Right lung (tissue), 5 donors: Measurements from ENCODE around the gene MYOM3. TPM values are rescaled to one million over a fixed set of nuclear protein-coding genes. Genes with fewer than 3 reads are reported as not detected.

Source experiments
- DNase-seq, 2 donors: peaks; one replicate each; pipeline ENCODE4 v3.0.0-alpha.2; 2013
- polyA plus RNA-seq, 5 donors: library from polyadenylated mRNA; unstranded; fragments of 120-200 nt; gene quantifications; one replicate each; pipeline versions ENCODE4 v1.2.1 to v1.2.3, GENCODE V29; 2013; ENCODE audit warnings: inconsistent platforms in 1 of 5, low replicate concordance in 1 of 5; ENCODE audit not compliant: insufficient read length in 5 of 5, insufficient read depth in 1 of 5

Gene MYOM3
- polyA plus RNA-seq, 5 donors: 0.03 to 17.1 (median 0.34) TPM

DNA sequence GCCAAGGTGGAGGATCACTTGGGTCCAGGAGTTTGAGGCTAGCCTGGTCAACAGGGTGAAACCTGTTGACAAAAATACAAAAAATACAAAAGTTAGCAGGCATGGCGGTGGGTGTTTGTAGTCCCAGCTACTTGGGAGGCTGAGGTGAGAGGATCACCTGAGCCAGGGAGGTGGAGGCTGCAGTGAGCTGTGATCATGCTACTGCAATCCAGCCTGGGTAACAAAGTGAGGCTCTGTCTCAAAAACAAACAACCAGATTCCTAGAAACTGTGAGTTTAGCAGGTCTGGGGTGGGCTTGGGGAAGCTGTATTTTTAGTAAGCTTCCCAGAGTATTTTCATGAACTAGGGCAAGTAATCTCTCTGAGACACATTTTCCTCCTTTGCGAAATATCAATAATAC, 5.2 kb upstream of the MYOM3 start:
- DNase-seq: no peak

DNA sequence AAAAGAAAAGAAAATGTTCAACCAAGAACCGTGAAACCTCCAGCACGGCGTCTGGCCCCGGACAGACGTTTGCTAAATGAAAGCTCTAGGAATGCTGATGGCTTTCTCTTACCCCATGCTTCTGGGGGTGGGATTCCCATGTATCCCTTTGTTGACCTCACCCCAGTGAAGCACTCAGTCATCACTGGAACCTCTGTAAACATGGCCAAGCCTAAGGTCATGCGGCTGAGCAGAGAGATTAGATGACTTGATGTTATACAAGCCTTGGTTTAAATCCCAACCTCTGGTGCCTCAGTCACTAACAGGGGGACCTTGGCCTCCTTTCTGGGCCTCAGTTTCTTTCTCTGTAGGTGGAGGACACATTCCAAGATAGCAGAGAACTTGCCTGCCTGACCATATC, 2.8 kb upstream of the MYOM3 start:
- DNase-seq: no peak

DNA sequence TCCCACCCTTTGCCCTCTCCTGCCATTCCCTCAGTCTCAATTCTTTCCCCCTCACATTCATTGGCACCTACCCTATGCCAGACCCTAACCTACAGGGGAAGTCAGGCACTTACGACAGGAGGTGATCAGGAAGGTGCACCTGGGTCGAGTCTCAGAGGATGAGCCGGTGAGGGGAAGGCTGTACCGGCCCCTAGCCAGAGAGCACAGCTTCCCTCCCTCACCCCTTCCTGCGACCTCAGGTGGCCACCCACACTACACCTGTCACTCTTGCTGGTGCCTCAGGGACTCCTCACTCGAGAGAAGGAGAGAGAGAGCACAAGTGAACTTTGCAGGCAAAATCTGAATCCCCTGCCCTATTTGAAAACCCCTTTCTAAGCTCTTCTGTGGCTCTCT, 1.7 kb upstream of the MYOM3 start:
- no peak for DNase-seq

DNA sequence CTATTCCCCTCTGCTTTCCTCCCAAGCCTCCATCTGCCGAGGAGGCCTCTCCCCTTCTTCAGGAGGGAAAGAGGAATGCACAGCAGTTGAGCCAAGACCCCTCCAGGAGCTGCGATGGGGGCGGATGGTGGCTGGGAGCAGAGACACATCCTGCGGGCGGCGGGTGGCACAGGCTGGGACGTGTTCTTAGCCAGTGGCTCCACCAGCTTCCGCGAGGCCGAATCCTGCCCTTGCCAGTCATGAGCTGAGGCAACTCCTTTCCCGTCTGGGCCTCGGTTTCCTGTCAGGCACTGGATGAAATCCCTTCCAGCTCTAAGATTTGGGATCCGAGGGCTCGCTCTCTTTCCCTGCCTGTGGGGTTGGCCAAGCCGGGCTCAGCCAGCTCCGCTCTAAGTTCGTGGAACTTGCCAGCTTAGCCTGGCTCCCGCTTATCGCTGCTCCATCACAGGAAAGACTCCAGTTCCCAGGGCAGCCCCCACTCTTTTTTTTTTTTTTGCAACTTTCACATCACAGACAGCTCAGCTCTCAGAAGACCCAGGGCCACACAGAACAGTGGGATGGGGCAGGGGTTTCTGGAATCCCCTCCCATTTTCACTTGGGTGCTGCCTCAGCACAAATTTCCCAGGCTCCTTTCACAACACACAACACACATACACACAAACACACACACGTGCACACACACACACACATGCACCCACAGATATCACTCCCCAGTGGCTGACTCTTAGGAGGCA, 506 bp downstream of the MYOM3 start:
- DNase-seq: no peak

DNA sequence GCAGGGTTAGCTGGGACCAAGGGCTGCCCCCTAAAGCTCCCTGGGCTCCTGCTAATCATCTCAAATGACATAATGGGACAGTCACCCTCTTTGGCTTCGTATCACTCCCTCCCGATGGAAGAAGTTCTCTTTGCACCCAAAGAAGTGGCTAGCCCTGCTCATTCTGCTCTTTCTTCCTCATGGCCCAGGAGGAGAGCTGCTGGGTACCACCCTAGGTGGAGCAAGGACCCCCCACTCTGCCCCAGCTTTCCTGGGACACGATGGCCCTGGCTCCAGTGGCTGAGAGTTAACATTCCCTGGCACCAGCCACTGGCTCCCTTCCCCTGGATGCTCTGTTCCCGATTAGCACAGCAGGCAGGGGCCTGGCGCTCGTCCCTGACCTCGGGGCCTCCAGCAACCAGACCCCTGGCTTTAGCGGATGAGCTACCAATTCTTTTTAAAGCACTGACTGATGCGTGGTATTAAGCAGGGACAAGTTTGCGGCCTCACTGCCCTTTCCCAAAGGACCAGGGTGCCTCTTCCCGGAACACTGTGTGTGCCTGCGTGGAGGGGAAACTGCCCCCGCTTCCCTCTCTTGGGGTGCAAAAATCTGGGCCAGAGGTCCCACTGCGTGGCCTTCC, 1.2 kb downstream of the MYOM3 start:
- DNase-seq: no peak

DNA sequence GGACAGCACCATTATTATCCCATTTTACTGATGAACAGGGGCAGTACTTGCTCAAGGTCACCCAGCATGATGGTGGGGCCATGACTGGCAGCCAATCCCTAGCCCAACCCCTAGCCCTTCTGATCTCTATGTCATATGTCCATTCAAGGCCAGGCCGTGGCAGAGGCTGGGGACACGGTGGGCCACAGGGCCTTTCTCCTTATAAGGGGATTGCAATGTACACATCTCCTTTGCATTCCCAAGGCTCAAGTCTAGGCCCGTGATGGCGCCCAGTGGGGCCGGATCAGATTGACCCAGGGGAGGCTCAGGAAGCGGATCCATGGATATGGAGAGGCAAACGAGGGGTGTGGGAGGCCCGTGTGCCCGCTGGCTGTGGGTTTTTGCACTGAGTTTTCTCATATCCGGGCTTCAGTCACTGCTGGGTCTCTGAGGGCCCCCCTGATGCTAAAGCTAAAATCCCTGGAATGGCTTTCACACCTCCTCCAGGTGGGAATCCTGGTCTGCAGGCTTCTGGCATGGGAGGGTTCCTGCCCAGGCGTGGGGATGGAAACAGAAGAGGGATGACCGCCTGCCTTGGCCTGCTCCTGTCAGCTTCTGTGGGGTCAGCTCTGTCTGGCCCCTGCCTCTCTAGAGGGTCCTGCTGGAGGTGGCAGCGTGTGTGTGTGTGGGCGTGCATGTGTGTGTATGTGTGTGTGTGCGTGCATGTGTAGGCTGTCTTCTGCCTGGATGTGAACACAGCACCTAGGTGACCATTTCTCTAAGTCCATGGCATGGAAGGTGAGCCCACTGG, 2.1 kb downstream of the MYOM3 start:
- no peak for DNase-seq

DNA sequence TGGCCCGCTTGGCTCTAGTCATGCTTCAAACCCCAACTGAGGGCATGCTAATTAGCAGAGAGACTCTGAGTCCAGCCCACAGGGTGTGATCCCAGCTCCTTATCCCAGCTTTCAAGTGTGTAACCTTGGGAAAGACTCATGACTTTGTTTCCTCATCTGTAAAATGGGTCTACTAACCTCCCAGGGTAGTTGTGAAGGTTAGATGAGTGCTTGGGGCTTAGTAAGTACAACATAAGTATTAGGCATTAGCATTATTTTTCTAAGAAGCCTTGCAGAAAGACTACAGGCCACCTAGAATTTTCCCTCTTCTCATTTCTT, 2.8 kb downstream of the MYOM3 start:
- no peak for DNase-seq

DNA sequence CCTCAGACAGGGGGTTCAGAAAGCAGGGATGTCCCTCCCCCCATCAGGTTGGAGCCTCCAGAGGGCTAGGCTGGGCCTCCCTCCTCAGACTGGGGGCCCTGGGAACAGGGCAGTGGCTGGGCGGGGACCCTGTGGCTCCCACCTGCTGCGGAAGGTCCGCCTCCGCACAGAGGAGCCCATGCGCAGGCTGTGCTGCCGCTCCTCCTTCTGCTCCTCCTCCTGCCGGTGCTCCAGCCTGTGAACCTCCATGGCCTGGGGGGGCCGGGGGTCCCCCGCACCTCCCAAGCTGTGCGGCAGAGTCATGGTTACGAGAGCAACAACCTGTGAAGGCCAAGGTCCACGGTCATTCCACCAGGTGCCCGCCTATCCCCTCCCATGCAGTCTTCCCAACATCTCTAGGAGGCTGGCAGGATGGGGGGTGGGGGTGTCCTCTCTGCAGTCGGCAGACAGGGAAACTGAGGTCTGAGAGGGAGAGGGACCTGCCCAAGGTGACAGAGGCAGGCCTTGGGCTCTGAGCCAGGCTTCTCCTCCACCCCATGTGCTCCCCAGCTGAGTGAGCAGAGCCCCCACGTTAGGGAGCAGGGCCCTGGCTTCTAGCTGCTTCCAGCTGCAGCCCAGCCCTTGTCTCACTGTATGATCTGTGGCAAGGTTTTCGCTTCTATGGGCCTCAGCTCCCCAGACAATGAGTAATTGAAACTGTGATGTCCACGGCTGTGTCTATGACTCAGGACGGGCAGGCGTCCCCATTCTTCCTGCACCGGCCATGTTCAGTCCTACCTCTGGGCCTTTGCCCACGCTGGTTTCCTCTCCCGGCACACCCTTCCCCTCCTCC, 3.4 kb downstream of the MYOM3 start:
- DNase-seq: no peak

DNA sequence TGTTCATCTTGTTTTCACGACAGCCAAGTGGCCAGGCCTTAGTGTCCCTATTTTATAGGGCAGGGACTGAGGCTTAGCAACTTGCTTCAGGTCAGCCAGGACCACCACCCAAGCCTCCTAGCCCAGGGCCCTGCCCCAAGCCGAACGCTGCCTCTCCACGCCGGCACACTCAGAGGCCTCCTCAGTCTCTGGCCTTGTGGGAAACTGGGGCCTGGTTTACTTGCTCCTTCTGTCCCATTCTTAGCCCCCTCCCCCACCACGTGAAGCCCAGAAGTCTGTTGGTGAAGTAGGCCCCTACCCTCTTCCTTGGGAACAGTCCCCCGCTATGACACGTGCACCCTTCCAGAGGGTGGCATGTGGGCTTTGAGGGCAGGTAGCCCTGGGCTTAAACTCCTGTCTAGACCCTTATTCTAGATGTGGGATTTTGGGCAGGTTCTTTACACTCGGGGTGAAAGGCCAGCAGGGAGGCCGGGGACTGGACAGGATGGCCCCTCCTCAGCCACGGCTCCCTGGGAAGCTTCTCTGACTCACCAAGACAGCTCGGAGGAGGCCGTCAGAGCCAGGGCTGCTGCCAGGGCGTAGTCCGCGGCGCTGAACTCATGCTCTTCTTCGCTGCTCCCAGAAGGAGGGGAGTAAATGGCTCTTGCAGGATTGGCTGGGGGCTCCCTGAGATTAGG, 4.3 kb downstream of the MYOM3 start:
- no peak for DNase-seq

DNA sequence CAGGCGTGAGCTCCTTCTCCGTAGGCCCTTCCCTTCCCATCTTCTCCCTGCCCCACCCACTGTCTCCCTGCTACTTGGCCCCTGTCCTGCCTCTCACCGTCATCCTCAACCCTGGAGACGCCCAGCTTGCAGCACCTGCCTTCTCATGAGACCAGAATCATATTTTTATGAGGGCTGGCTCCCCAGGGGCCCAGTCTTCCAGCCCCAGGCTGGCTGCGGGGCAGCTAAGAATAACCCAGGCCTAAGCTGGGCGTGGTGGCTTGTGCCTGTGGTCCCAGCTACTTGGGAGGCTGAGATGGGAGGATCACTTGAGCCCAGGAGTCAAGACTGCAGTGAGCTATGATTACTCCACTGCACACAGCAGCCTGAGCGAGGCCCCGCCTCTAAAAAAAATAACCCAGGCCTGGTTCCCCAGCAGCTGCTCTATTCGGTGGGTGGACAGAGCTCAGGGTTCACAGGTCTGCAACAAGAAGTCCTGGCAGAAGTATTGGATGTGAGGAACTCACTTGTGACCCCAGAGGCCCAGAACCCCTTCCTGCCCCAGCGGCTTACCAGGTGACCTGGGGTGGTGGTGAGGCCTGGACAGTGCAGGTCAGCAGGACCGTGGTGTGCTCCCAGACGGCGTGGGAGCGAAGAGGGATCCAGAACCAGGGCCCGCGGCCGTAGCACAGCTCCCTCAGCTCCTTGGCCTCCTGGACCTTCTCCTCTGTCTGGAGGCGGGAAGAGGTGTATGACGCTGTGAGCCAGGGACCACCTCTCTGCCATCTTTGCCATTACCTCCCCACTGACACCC, 6.4 kb downstream of the MYOM3 start:
- no peak for DNase-seq

DNA sequence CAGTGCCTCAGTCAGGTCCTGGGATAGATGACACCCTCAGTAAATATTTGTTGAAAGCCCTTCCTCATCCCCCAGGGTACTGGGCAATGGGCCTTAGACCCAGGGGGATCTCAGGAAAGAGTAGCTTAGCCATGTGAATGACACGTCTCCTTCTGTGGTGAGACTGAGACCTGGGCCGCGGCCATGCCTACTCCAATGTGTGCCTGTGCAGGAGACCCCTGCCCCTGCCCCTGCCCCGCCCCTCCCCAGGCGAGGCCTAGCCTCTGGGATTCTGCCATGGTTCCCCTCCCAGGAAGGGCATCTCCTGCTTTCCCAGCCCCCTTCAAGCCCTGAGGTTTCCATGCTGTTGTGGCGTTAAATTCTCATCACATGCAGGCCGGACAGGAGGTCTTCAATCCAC, 7.1 kb downstream of the MYOM3 start:
- DNase-seq: no peak

DNA sequence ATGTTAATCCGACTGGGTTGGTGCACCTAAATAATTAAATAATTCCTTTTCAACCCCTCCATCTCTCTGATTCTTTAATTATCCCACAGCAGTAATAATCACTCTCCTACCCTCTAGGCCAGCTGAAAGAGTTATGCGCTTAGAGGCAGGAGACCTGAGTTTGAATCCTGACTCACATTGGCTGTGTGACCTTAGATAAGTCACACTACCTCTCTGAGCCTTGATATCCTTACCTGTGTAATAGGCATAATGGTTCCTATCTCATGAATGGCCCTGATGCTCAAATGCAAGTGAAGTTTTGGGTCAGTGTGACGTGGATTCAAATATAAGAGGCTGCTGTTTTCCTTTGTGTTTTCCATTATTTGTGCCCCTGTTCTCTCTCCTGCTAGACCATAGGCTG, 8.1 kb downstream of the MYOM3 start:
- DNase-seq: no peak

DNA sequence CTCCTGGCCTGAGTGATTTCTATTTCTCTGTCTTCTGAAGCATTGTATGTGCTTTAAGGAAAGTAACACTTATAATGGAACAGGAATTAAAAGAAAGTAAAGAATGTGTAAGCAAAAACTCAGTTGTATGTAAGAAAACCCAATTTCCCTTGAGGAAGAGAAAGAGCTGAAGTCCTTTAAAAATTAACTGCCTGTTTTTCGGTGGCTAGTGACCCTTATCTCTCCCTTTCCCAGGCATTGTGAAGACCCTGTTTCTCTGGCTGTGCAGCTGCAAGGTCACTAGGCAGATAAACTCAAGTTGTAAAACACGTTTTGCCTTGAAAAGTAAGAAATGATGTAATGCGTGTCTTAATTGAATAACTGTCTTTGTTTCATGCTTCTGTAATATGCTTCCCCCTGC, 8.5 kb downstream of the MYOM3 start:
- DNase-seq: no peak

DNA sequence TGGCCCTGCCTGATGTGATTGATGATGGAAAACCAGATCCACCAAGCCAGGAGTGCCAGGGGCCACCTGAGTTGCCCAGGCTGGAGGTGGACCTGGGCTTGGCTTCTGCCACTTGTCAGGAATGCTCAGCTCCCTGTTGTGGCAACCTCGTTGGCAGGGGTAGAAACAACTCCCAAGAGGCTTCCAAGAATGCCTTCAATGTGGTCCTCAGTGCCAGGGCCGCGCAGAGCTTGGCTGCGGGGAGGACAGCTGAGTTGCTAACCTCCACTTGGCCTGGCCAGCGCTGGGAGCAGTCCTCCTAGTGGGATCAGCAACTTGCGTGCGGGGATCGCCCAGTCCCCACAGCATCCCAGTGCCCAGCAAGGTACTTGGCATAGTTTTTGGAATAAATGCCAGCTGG, 9.0 kb downstream of the MYOM3 start:
- DNase-seq: no peak

DNA sequence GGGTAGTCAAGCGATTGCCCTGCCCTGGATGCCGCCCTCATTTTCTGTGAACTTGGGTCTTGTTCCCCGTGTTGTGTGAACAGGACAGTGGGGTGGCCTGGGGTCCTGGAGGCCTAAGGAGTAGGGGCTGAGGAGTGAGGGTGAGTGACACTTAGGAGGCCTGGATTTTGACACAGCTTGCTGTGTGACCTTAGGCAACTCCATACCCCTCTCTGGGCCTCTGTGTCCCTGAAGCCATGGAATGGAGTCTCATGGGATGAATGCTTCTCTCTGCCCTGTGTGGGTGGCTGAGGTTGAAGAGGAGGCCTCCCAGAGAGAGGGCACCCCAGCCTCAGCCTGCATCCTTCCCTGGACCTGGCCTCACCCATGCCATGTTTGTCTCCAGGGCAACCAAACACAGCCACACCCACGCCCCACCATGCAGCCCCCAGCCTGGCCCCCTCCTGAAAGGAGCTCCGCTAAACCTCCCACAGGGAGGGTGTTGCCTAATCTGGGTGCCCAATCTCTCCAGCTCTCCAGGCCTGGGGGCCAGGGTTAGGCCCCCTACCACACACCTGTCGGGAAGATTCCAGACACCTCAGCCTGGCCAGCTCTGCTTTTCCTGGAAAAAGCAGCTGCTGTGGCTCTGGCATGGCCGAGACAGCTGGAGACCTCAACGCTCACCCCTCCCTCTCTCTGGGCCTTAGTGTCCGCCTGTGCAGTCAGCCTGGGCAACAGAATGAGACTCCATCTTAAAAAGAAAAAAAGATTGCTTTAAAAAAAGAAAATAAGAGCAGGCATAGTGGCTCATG, 9.9 kb downstream of the MYOM3 start:
- DNase-seq: no peak

DNA sequence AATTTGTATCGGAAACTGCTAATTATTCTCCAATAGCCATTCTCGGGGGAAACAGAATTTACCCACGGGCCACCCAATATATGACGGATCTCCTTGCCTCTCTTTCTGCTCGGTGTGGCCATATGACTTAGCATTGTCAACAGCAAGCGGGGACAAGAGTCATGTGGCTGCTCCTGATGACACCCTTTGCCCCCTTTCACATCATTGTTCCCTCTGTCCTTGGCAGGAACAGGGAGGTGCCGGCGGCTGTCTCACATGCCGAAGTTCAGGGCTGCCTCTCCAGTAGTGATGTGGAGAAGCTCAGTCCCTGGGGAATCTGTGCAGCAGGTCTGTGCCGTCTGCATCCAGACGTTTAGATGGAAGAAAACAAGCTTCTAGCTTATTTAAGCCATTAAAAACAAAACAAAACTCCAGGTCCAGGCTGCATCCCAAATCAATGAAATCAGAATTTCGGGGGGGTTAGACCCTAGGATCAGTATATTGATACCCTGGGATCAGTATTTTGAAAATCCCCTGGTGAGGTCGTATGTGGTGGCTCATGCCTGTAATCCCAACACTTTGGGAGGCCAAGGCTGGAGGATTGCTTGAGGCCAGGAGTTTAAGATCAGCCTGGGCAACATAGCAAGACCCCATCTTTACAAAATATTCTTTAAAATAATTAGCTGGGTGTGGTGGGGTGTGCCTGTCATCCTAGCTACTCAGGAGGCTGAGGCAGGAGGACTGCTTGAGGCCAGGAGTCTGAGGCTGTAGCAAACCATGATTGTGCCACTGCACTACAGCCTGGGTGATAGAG, 10.8 kb downstream of the MYOM3 start:
- DNase-seq: no peak

DNA sequence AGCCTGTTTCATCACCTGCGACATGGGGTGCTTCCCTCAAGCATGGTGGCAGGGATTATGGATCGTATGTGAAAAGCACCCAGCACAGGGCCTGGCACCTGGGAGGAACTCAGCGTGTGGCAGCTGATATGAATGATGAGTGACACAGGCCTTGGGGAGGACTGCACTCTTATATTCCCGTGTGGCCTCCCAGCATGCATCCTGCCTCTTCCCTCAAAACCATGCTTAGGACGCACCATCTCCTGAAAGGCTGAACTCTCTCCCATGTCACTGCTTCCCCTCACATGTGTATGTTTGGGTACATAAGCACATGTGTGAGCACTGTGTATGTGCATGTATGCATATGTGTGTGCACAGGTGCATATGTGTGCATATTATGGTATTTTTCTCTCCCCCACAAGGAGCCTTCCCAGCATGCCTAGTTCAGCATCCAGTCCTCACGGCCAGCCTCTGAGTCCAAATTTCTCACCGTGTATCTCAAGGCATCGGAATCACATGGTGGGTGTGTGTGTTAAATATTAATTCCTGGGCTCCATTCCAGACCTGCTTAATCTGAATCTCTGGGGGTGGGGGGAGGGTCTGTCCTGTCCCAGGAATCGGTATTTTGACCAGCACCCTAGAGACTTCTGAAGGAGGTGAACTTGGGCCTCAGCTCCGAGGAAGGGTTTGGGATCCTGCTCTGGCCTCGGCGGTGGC, 12.8 kb downstream of the MYOM3 start:
- DNase-seq: no peak

DNA sequence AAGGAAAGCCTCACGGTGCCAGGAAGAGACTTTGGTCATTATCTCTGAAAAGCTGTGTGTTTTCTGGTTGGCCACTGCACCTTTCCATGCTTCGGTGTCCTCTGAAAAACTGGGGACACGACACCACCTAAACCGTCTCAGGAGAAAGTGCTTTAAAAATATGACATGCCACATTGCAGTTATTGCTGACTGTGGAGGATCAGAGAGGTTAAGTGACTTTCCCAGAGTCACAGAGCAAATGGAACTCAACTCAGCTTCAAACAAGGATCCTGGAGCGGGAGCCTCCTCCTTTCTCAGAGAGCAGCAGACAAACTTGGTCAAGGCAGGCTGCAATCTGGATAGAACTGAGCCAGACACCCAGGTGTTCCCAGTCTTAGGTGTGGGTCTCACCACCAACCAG, 13.8 kb downstream of the MYOM3 start:
- DNase-seq: no peak

DNA sequence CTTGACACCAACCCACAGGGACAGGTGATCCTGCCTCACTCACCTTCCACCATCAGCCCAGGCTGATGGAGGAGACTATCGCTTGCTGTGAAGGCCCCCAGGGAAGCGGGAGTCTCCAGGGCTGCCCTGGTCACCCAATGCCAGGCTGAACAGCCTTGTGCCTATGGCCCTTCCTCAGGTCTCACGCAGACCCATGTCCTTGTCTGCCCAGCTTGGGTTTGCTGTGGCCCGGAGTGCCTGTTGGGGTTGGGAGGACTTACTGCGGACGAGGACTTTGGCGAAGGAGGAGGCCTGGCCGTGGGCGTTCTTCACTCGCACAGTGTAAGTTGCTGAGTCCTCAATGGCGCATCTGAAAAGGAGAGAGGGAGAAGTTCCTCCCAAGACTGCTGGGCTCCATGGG, 14.3 kb downstream of the MYOM3 start:
- no peak for DNase-seq
